Mesendoderm (in vitro differentiated cells): Measurements from ENCODE around the gene TSHZ2.

Source experiments
- DNase-seq: peaks from one replicate; pipeline ENCODE4 v3.0.0; 2013
- H2AK5ac ChIP-seq: 2 replicates; pipeline ENCODE4 v1.6.1; 2013; ENCODE audit warnings: low read length, inconsistent platforms
- H2BK120ac ChIP-seq: 2 replicates; pipeline ENCODE4 v1.6.1; 2013; ENCODE audit warnings: low read depth, mild to moderate bottlenecking, low read length, moderate library complexity, mixed read lengths
- H2BK15ac ChIP-seq: replicated peaks from 2 replicates; pipeline ENCODE4 v1.6.1; 2013; ENCODE audit warnings: low read depth, mild to moderate bottlenecking, moderate library complexity
- H2BK5ac ChIP-seq: 2 replicates; pipeline ENCODE4 v1.6.1; 2013; ENCODE audit warnings: low read length, inconsistent platforms
- H3K18ac ChIP-seq: 2 replicates; pipeline ENCODE4 v1.6.1; 2013; ENCODE audit warnings: mild to moderate bottlenecking, low read length, mixed read lengths
- H3K23ac ChIP-seq: one replicate; pipeline ENCODE4 v1.6.1; 2013; ENCODE audit warnings: low read length
- H3K27ac ChIP-seq: 2 replicates; pipeline ENCODE4 v1.5.1; 2013; ENCODE audit warnings: low read depth, mild to moderate bottlenecking, inconsistent platforms, low read length, moderate library complexity
- H3K27me3 ChIP-seq: 2 replicates; pipeline ENCODE4 v1.6.1; 2013; ENCODE audit warnings: low read length, control low read depth, mild to moderate bottlenecking, inconsistent platforms; ENCODE audit not compliant: insufficient read depth, poor library complexity
- H3K36me3 ChIP-seq: 2 replicates; pipeline ENCODE4 v1.6.1; 2013; ENCODE audit warnings: low read length, inconsistent platforms; ENCODE audit not compliant: control insufficient read depth, insufficient read depth
- H3K4ac ChIP-seq: one replicate; pipeline ENCODE4 v1.6.1; 2013; ENCODE audit warnings: low read depth, mild to moderate bottlenecking, low read length, moderate library complexity
- H3K4me1 ChIP-seq: 2 replicates; pipeline ENCODE4 v1.6.1; 2013; ENCODE audit warnings: low read depth, low read length, inconsistent platforms; ENCODE audit not compliant: control insufficient read depth
- H3K4me2 ChIP-seq: 2 replicates; pipeline ENCODE4 v1.6.1; 2013; ENCODE audit warnings: low read length
- H3K4me3 ChIP-seq: 2 replicates; pipeline ENCODE4 v1.5.1; 2013; ENCODE audit warnings: mild to moderate bottlenecking, low read length
- H3K56ac ChIP-seq: one replicate; pipeline ENCODE4 v1.6.1; 2013; ENCODE audit warnings: low read length
- H3K79me1 ChIP-seq: 2 replicates; pipeline ENCODE4 v1.6.1; 2013; ENCODE audit warnings: low read length, inconsistent platforms
- H3K79me2 ChIP-seq: 2 replicates; pipeline ENCODE4 v1.6.1; 2013; ENCODE audit warnings: mild to moderate bottlenecking, low read length; ENCODE audit not compliant: control insufficient read depth, insufficient read depth
- H3K9ac ChIP-seq: 2 replicates; pipeline ENCODE4 v1.6.1; 2013; ENCODE audit warnings: low read length, inconsistent platforms
- H4K5ac ChIP-seq: one replicate; pipeline ENCODE4 v1.6.1; 2013; ENCODE audit warnings: low read length
- H4K8ac ChIP-seq: one replicate; pipeline ENCODE4 v1.6.1; 2013; ENCODE audit warnings: low read depth, mild to moderate bottlenecking, control low read depth, low read length, moderate library complexity
- WGBS: extraction: QIAGEN DNeasy Blood & Tissue Kit; methylation state at CpG from one replicate; pipeline ENCODE4 v1.1.7; 2013; ENCODE audit warnings: low lambda C conversion rate, missing lambda C conversion rate; ENCODE audit not compliant: insufficient coverage; ENCODE audit errors: extremely low coverage; 5-methylcytosine and 5-hydroxymethylcytosine counted together

Gene TSHZ2

DNA sequence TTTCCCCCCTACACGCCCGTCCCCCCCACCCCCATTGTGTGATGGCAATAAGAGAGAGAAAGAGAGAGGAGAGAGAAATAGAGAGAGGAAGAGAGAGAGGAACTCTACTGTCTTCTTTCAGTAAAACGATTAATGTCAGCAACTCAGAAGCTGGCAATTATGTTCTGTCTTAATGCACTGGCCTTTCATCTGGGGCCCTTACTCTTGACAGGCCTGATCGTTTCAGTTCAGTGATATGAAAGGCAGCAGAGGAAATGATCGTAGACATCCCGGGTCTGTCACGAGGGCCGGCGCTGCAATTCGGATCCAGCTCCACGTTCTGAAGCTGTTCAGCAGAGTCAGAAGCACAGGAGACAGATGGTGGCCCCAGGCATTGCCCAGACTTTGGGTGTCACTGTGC is 312.5 kb downstream of the TSHZ2 start:
- no peak overlapping the region for H3K9ac ChIP-seq
- no peak overlapping the region for H3K27ac ChIP-seq
- H2BK15ac ChIP-seq, result no peak overlapping the region
- no peak overlapping the region for H3K56ac ChIP-seq
- H3K18ac ChIP-seq, result no peak overlapping the region
- no peaks in the 10 kb centered on the region for H3K79me2 ChIP-seq
- no peak overlapping the region for H2AK5ac ChIP-seq
- DNase-seq, result no peak
- H3K36me3 ChIP-seq, result no peaks in the 10 kb centered on the region
- no peak overlapping the region for H3K4ac ChIP-seq
- H2BK120ac ChIP-seq, result no peak overlapping the region
- no peak overlapping the region for H3K4me3 ChIP-seq
- no peak overlapping the region for H4K5ac ChIP-seq
- WGBS, result no CpG with 5 or more reads among the region's 11 CpGs
- no peak overlapping the region for H3K23ac ChIP-seq
- no peak overlapping the region for H3K4me2 ChIP-seq
- H4K8ac ChIP-seq, result no peak overlapping the region
- H2BK5ac ChIP-seq, result no peak overlapping the region
- H3K79me1 ChIP-seq, result no peaks in the 10 kb centered on the region
- H3K27me3 ChIP-seq, result no peaks in the 10 kb centered on the region
- H3K4me1 ChIP-seq, result peaks cover 10% of the 10 kb centered on the region

- H3K27ac ChIP-seq, result no peak overlapping the region
- no peak overlapping the region for H3K18ac ChIP-seq
- WGBS, result no CpG with 5 or more reads among the region's 2 CpGs
- no peak overlapping the region for H2AK5ac ChIP-seq
- no peak overlapping the region for H3K4me3 ChIP-seq
- H3K4me1 ChIP-seq, result peaks cover 8% of the 10 kb centered on the region
- no peaks in the 10 kb centered on the region for H3K79me1 ChIP-seq
- H3K4ac ChIP-seq, result no peak overlapping the region
- no peaks in the 10 kb centered on the region for H3K27me3 ChIP-seq
- H3K36me3 ChIP-seq, result no peaks in the 10 kb centered on the region
- H2BK5ac ChIP-seq, result no peak overlapping the region
- H3K23ac ChIP-seq, result no peak overlapping the region
- H3K56ac ChIP-seq, result no peak overlapping the region
- no peak overlapping the region for H4K5ac ChIP-seq
- no peak overlapping the region for H2BK120ac ChIP-seq
- no peaks in the 10 kb centered on the region for H3K79me2 ChIP-seq
- no peak overlapping the region for H2BK15ac ChIP-seq
- DNase-seq, result no peak
- H3K4me2 ChIP-seq, result no peak overlapping the region
- H4K8ac ChIP-seq, result no peak overlapping the region
- H3K9ac ChIP-seq, result no peak overlapping the region
Observed at GRCh38 chr20:53287357-53288042, 315.3 kb downstream of the TSHZ2 start.

- no peak overlapping the region for H4K8ac ChIP-seq
- H4K5ac ChIP-seq, result no peak overlapping the region
- H3K27me3 ChIP-seq, result no peaks in the 10 kb centered on the region
- no peaks in the 10 kb centered on the region for H3K36me3 ChIP-seq
- H3K4me3 ChIP-seq, result no peak overlapping the region
- DNase-seq, result peak; percentile 40
- no peak overlapping the region for H3K4me2 ChIP-seq
- no peak overlapping the region for H3K56ac ChIP-seq
- H3K9ac ChIP-seq, result no peak overlapping the region
- no peak overlapping the region for H2BK5ac ChIP-seq
- no peak overlapping the region for H3K27ac ChIP-seq
- no peak overlapping the region for H3K4ac ChIP-seq
- H3K18ac ChIP-seq, result no peak overlapping the region
- no peaks in the 10 kb centered on the region for H3K4me1 ChIP-seq
- H3K23ac ChIP-seq, result no peak overlapping the region
- no peak overlapping the region for H2BK120ac ChIP-seq
- no peaks in the 10 kb centered on the region for H3K79me1 ChIP-seq
- WGBS, result no CpG with 5 or more reads among the region's 3 CpGs
- H2AK5ac ChIP-seq, result no peak overlapping the region
- H2BK15ac ChIP-seq, result no peak overlapping the region
- no peaks in the 10 kb centered on the region for H3K79me2 ChIP-seq
Observed at GRCh38 chr20:53291548-53291947, 319.4 kb downstream of the TSHZ2 start.

DNA sequence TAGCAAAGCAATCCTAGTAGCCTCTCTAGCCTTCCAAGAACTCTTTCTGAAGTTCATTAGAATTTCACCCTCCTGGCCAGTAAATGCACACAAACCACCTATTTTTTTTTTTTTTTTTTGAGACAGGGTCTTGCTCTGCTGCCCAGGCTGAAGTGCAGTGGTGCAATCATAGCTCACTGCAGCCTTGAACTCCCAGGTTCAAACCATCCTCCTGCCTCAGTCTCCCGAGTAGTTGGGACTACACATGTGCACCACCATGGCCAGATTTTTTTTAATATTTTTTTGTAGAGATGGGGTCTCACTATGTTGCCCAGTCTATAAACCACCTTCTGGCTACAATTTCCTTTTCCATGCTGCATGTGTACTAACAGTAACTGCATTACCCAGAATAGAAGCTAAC is 320.2 kb downstream of the TSHZ2 start:
- DNase-seq, result no peak
- no peak overlapping the region for H3K23ac ChIP-seq
- no peaks in the 10 kb centered on the region for H3K27me3 ChIP-seq
- no peaks in the 10 kb centered on the region for H3K4me1 ChIP-seq
- H2AK5ac ChIP-seq, result no peak overlapping the region
- H3K36me3 ChIP-seq, result no peaks in the 10 kb centered on the region
- H2BK15ac ChIP-seq, result no peak overlapping the region
- no CpG with 5 or more reads among the region's 1 CpG for WGBS
- no peak overlapping the region for H3K27ac ChIP-seq
- no peak overlapping the region for H3K4ac ChIP-seq
- H3K4me3 ChIP-seq, result no peak overlapping the region
- no peak overlapping the region for H3K4me2 ChIP-seq
- H3K56ac ChIP-seq, result no peak overlapping the region
- H3K79me1 ChIP-seq, result no peaks in the 10 kb centered on the region
- no peak overlapping the region for H2BK5ac ChIP-seq
- H3K79me2 ChIP-seq, result no peaks in the 10 kb centered on the region
- no peak overlapping the region for H4K5ac ChIP-seq
- no peak overlapping the region for H4K8ac ChIP-seq
- no peak overlapping the region for H3K18ac ChIP-seq
- H2BK120ac ChIP-seq, result no peak overlapping the region
- no peak overlapping the region for H3K9ac ChIP-seq

DNA sequence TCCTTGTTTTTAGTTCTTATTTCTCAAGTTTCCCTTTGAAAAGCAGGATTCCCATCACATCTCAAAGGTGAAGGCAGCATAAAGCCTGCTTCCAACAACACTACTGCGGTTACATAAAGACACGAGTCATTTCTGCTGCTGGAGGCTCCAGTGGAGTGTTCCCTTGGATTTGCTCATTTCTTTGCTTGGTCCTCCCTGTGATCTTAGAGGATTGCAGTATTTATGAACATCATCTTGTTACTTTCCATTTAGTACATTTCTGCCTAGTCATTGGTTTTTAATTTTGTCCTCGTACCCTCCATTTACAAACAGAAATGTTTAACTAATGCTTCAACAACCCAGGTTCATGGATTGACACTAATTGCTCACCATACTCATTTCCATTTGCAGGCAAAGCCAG is 322.6 kb downstream of the TSHZ2 start:
- no peak overlapping the region for H3K27ac ChIP-seq
- H3K27me3 ChIP-seq, result no peaks in the 10 kb centered on the region
- H3K79me2 ChIP-seq, result no peaks in the 10 kb centered on the region
- no peak overlapping the region for H2AK5ac ChIP-seq
- no peak overlapping the region for H4K5ac ChIP-seq
- no peaks in the 10 kb centered on the region for H3K4me1 ChIP-seq
- H2BK15ac ChIP-seq, result no peak overlapping the region
- H3K4ac ChIP-seq, result no peak overlapping the region
- no peak overlapping the region for H3K18ac ChIP-seq
- H2BK120ac ChIP-seq, result no peak overlapping the region
- H3K4me3 ChIP-seq, result no peak overlapping the region
- H4K8ac ChIP-seq, result no peak overlapping the region
- no peak overlapping the region for H3K4me2 ChIP-seq
- no peaks in the 10 kb centered on the region for H3K79me1 ChIP-seq
- H2BK5ac ChIP-seq, result no peak overlapping the region
- H3K9ac ChIP-seq, result no peak overlapping the region
- H3K23ac ChIP-seq, result no peak overlapping the region
- no peak overlapping the region for H3K56ac ChIP-seq
- no peak for DNase-seq
- no peaks in the 10 kb centered on the region for H3K36me3 ChIP-seq
- WGBS, result no CpG with 5 or more reads among the region's 3 CpGs

DNA sequence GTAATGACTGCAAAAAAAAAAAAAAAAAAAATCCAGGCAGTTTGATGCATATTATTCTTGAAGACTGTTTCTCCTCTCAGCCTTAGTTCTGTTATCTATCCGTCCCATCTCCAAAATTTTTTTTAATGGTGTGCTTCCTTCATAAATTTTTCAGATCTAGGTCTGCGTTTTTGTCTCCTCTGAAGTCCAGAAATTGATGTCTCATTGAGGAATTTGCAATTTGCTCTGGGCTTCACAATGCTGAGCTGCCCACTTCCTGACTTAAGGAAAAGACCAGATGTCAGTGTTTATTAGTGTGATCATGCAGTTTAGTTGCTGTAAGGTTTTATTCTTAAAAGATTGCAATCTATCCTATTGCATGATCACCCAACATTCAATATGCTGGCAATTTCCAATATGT is 323.9 kb downstream of the TSHZ2 start:
- H4K5ac ChIP-seq, result no peak overlapping the region
- no peak for DNase-seq
- no peak overlapping the region for H3K4me3 ChIP-seq
- H2BK5ac ChIP-seq, result no peak overlapping the region
- H3K9ac ChIP-seq, result no peak overlapping the region
- no peaks in the 10 kb centered on the region for H3K36me3 ChIP-seq
- H3K27ac ChIP-seq, result no peak overlapping the region
- H2BK15ac ChIP-seq, result no peak overlapping the region
- no peak overlapping the region for H3K4me2 ChIP-seq
- no peak overlapping the region for H3K4ac ChIP-seq
- no peaks in the 10 kb centered on the region for H3K4me1 ChIP-seq
- H2BK120ac ChIP-seq, result no peak overlapping the region
- no peaks in the 10 kb centered on the region for H3K79me1 ChIP-seq
- H2AK5ac ChIP-seq, result no peak overlapping the region
- no peaks in the 10 kb centered on the region for H3K27me3 ChIP-seq
- no peak overlapping the region for H3K18ac ChIP-seq
- WGBS, result no CpG with 5 or more reads among the region's 2 CpGs
- no peak overlapping the region for H4K8ac ChIP-seq
- no peak overlapping the region for H3K56ac ChIP-seq
- no peak overlapping the region for H3K23ac ChIP-seq
- no peaks in the 10 kb centered on the region for H3K79me2 ChIP-seq
